ENCODE measurements around the gene CCL4.

- no peak for TF ChIP-seq CTCF (IDR thresholded peaks at IDR 0.05)
- peak in 1 of 3 donors; percentile 43 for TF ChIP-seq POLR2AphosphoS5 (IDR thresholded peaks at IDR 0.05)
These were observed 23.7 kb downstream of the CCL4 start for GRCh38 chr17:36127199-36127893.
